Esophagus squamous epithelium (tissue), 5 donors: ENCODE measurements around the gene NAPB. TPM values are rescaled to one million over a fixed set of nuclear protein-coding genes. Genes with fewer than 3 reads are reported as not detected.

Experiments
- DNase-seq: peaks from one replicate; lab custom pipeline; 2025; lab: John Stamatoyannopoulos, UW
- H3K27ac ChIP-seq, 4 donors: fragments of 200-600 bp; sonication (generic); one replicate each; pipeline ENCODE4 v1.5.1; 2016 to 2019; ENCODE audit warnings: mild to moderate bottlenecking in 1 of 4
- H3K27me3 ChIP-seq, 4 donors: fragments of 200-600 bp; sonication (generic); 1 replicate in 3 of 4; 2 replicates in 1 of 4; pipeline versions ENCODE4 v1.5.1 to v1.6.0; 2017 to 2021; ENCODE audit warnings: antibody characterized with exemption in 1 of 4
- H3K36me3 ChIP-seq, 3 donors: fragments of 200-600 bp; sonication (generic); one replicate each; pipeline ENCODE4 v1.5.1; 2016 to 2019
- H3K4me1 ChIP-seq, 3 donors: fragments of 200-600 bp; sonication (generic); one replicate each; pipeline ENCODE4 v1.5.1; 2017 to 2019
- H3K4me3 ChIP-seq, 4 donors: fragments of 200-600 bp; sonication (generic); 1 replicate in 3 of 4; 2 replicates in 1 of 4; pipeline ENCODE4 v1.5.1; 2016 to 2019; ENCODE audit warnings: mild to moderate bottlenecking in 2 of 4, moderate library complexity in 1 of 4
- H3K9me3 ChIP-seq, 3 donors: fragments of 200-600 bp; sonication (generic); one replicate each; pipeline ENCODE4 v1.5.1; 2016 to 2019
- POLR2A ChIP-seq, 4 donors: fragments of 450-650 bp; IDR thresholded peaks; one replicate each; pipeline ENCODE4 v1.6.1; 2017; ENCODE audit warnings: antibody characterized with exemption in 4 of 4, mild to moderate bottlenecking in 4 of 4, moderate library complexity in 3 of 4
- WGBS, 2 donors: methylation state at CpG; one replicate each; pipeline ENCODE4 v1.1.5; 2018; 5-methylcytosine and 5-hydroxymethylcytosine counted together
- intact Hi-C: fragments of 100-400 bp; cut with DNase I; formaldehyde crosslinking; loops from one replicate; pipeline ENCODE4 v1.15.0; 2022
- total RNA-seq, 4 donors: library from RNA; depleted of rRNA; stranded (reverse); fragments of >200 nt; gene quantifications; one replicate each; pipeline ENCODE4 v1.1.0, GENCODE V29; 2016
- TF ChIP-seq, protein P1 (sequence below), 6 experiments: fragments of 450-650 bp in 4 of 6; fragments of 200-600 bp in 2 of 6; sonication (generic) in 2 of 6; IDR thresholded peaks; one replicate each; pipeline ENCODE4 v1.5.1; 2016 to 2019; ENCODE audit warnings: antibody characterized with exemption in 6 of 6, mild to moderate bottlenecking in 4 of 6, moderate library complexity in 4 of 6
- donor health status: DM: yes; HTN: yes; CAD: no.

Gene NAPB
- total RNA-seq, 4 donors from 2014 or later, result 7.7 to 16.0 (median 8.7) TPM

DNA sequence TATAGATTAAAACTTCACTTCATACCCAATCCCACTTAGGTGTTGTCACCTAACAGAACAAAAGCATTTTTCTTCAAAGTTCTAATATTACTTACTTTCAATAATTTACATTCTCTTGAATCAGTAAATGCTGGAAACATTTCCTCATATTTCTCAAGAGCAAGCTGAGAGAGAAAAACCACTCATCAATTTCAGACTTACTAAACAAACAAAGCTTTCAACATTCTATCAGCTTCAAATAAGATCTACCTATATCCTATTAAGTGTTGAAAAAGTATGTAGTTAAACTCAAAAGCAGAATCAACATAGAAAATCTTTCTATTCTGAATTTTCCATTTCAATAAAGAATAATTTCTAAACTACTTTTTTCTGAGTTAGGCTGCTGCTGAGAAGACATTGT lies 41.5 kb downstream of the NAPB start:
- no peak for DNase-seq
- Histone ChIP-seq H3K36me3 (peaks cover 0 to 96% (median 6%) of the 10 kb centered on the region in 3 donors), H3K27ac (no peak overlapping the region), H3K27me3 (no peaks in the 10 kb centered on the region), H3K9me3 (no peaks in the 10 kb centered on the region), H3K4me3 (no peak overlapping the region), H3K4me1 (no peaks in the 10 kb centered on the region)
- intact Hi-C loops, result no loop called here
- TF ChIP-seq POLR2A (IDR thresholded peaks at IDR 0.05), result no peak
- TF ChIP-seq, protein P1, sequence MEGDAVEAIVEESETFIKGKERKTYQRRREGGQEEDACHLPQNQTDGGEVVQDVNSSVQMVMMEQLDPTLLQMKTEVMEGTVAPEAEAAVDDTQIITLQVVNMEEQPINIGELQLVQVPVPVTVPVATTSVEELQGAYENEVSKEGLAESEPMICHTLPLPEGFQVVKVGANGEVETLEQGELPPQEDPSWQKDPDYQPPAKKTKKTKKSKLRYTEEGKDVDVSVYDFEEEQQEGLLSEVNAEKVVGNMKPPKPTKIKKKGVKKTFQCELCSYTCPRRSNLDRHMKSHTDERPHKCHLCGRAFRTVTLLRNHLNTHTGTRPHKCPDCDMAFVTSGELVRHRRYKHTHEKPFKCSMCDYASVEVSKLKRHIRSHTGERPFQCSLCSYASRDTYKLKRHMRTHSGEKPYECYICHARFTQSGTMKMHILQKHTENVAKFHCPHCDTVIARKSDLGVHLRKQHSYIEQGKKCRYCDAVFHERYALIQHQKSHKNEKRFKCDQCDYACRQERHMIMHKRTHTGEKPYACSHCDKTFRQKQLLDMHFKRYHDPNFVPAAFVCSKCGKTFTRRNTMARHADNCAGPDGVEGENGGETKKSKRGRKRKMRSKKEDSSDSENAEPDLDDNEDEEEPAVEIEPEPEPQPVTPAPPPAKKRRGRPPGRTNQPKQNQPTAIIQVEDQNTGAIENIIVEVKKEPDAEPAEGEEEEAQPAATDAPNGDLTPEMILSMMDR (IDR thresholded peaks at IDR 0.05), result no peak

DNA sequence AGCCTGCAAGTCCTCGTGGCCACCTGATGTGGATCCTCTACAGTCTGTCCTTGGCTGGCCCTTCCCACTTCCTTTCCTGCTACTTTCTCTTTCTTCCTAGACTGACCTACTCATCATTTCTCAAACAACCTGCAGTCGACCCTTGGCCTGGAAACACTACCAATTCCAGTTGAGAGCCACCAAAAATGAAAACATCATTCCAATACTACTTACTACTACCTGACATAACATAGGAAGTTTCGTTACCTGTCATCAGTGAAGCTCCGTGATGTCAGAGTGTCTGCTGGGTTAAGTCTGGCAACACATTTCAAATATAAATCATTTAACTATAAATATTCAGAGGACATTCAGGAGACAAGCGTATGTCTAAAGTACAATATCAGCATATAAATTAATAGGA lies 45.5 kb downstream of the NAPB start:
- whole genome bisulfite sequencing, 2 donors, result 84 to 93% methylated on average over 5 of the region's 5 CpGs
- Histone ChIP-seq H3K9me3 (no peaks in the 10 kb centered on the region), H3K27me3 (no peaks in the 10 kb centered on the region), H3K4me3 (no peak overlapping the region), H3K27ac (no peak overlapping the region), H3K36me3 (peaks cover 10 to 100% (median 21%) of the 10 kb centered on the region in 3 donors), H3K4me1 (no peaks in the 10 kb centered on the region)
- TF ChIP-seq, protein P1 (IDR thresholded peaks at IDR 0.05), result no peak
- no peak for TF ChIP-seq POLR2A (IDR thresholded peaks at IDR 0.05)
- DNase-seq, result no peak
- intact Hi-C loops, result no loop called here

DNA sequence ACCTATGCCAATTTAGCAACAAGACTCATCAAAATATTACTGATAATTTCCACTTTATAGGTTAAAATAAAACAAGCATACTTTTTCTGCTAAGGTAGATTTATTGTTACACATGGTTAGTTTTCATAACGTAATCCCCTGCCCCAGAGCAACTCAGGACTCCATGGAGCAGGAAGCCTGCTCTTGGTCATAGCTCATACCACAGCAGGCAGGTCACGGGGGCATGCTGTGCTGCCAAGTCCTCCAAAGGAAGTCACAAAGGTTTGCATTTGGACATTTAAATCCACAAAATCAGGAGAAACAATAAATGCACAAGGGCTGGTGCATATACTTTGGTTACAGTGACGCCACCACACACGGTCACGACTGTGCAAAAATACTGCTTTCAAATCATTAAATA lies 46.8 kb downstream of the NAPB start:
- no peak for TF ChIP-seq POLR2A (IDR thresholded peaks at IDR 0.05)
- TF ChIP-seq, protein P1 (IDR thresholded peaks at IDR 0.05), result no peak
- H3K27me3 ChIP-seq, result no peaks in the 10 kb centered on the region
- H3K9me3 ChIP-seq, result no peaks in the 10 kb centered on the region
- DNase-seq, result no peak
- H3K4me1 ChIP-seq, result no peaks in the 10 kb centered on the region
- 73 to 91% methylated on average over 5 of the region's 5 CpGs for WGBS, 2 donors
- H3K36me3 ChIP-seq, result peaks cover 17 to 100% (median 29%) of the 10 kb centered on the region in 3 donors
- H3K4me3 ChIP-seq, result no peak overlapping the region
- no peak overlapping the region for H3K27ac ChIP-seq
- intact Hi-C loops, result no loop called here

DNA sequence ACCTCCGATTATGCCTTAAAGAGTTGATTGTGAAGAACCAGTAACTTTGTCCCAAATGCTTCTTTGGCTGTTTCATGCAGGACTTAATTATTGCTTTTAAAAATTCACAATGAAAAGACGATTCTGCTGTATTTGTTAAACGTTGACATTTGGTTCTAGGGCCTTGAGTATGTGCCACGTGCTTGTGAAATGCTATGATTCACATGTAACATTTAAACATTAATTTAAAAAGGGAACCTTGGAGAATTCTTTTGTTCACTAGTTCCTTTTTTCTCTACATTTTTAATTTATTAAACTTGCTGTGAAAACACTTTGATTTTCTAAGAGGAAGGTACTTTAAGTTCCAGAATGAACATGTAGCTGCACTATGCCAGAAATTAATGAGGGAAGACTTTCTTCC lies 49.8 kb downstream of the NAPB start:
- H3K4me1 ChIP-seq, result peaks cover 0 to 17% (median 5%) of the 10 kb centered on the region in 3 donors
- peaks cover 21 to 82% (median 33%) of the 10 kb centered on the region in 3 donors for H3K36me3 ChIP-seq
- DNase-seq, result no peak
- no peaks in the 10 kb centered on the region for H3K9me3 ChIP-seq
- no peak overlapping the region for H3K4me3 ChIP-seq
- intact Hi-C loops, result no loop called here
- TF ChIP-seq, protein P1 (IDR thresholded peaks at IDR 0.05), result no peak
- TF ChIP-seq POLR2A (IDR thresholded peaks at IDR 0.05), result no peak
- no peaks in the 10 kb centered on the region for H3K27me3 ChIP-seq
- peak overlapping the region in 1 of 4 donors; percentile 26 for H3K27ac ChIP-seq
- WGBS, 2 donors, result 52 to 60% methylated on average over 4 of the region's 4 CpGs

DNA sequence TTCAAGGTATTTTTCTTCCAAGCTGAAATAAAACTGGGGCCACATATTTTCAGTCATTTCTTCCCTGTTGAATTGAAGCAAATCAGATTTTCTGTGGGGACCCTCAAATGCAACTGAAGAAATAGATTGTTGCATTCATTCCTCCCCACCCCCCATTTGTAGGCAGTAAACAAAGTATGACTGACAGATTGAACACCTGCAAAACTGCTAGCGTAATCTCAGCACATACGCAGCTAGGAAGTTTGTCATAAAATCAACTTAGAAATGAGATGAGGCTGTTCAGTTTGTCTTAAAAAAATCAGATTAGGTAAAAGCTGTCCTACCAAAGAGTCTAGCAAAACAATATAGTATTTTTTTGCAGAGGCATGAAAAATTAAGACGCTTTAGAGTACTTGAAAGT lies 50.4 kb downstream of the NAPB start:
- H3K27me3 ChIP-seq, result no peaks in the 10 kb centered on the region
- no peak overlapping the region for H3K27ac ChIP-seq
- no peaks in the 10 kb centered on the region for H3K9me3 ChIP-seq
- peaks cover 21 to 76% (median 33%) of the 10 kb centered on the region in 3 donors for H3K36me3 ChIP-seq
- WGBS, 2 donors, result 64 to 81% methylated on average over 3 of the region's 3 CpGs
- no peak overlapping the region for H3K4me3 ChIP-seq
- TF ChIP-seq, protein P1 (IDR thresholded peaks at IDR 0.05), result no peak
- TF ChIP-seq POLR2A (IDR thresholded peaks at IDR 0.05), result no peak
- DNase-seq, result no peak
- H3K4me1 ChIP-seq, result peaks cover 0 to 23% (median 11%) of the 10 kb centered on the region in 3 donors
- intact Hi-C loops, result no loop called here
